Transverse colon (tissue), 4 donors: ENCODE data around the gene SSBP2. TPM values are rescaled to one million over a fixed set of nuclear protein-coding genes. Genes with fewer than 3 reads are reported as not detected.

Source experiments
- DNase-seq: peaks from one replicate; pipeline ENCODE4 v3.0.0-alpha.2; 2019
- H3K27ac ChIP-seq, 4 donors: fragments of 200-600 bp; sonication (generic); 2 replicates each; pipeline ENCODE4 v1.5.1; 2016 to 2018; ENCODE audit warnings: inconsistent platforms in 4 of 4
- H3K27me3 ChIP-seq: fragments of 200-600 bp; sonication (generic); 2 replicates; pipeline ENCODE4 v1.5.1; 2017; ENCODE audit warnings: inconsistent platforms
- H3K36me3 ChIP-seq, 4 donors: fragments of 200-600 bp; sonication (generic); 2 replicates each; pipeline ENCODE4 v1.5.1; 2017 to 2019; ENCODE audit warnings: inconsistent platforms in 4 of 4
- H3K4me1 ChIP-seq, 4 donors: fragments of 200-600 bp; sonication (generic); 2 replicates each; pipeline ENCODE4 v1.5.1; 2017 to 2020; ENCODE audit warnings: inconsistent platforms in 4 of 4
- H3K4me3 ChIP-seq, 4 donors: fragments of 200-600 bp; sonication (generic); 1 replicate in 1 of 4; 2 replicates in 3 of 4; pipeline versions ENCODE4 v1.5.1 to v1.6.1; 2017 to 2019; ENCODE audit warnings: inconsistent platforms in 4 of 4
- H3K9me3 ChIP-seq, 2 donors: fragments of 200-600 bp; sonication (generic); 2 replicates each; pipeline ENCODE4 v1.5.1; 2017 to 2019; ENCODE audit warnings: inconsistent platforms in 2 of 2
- EP300 ChIP-seq: sonication (generic); formaldehyde crosslinking; IDR thresholded peaks from one replicate; pipeline ENCODE4 v1.6.1; 2017; ENCODE audit warnings: antibody characterized with exemption, low read depth
- POLR2A ChIP-seq: fragments of 450-650 bp; IDR thresholded peaks from one replicate; pipeline ENCODE4 v1.6.1; 2016; ENCODE audit warnings: antibody characterized with exemption, mild to moderate bottlenecking, moderate library complexity
- POLR2AphosphoS5 ChIP-seq, 3 donors: sonication (generic); formaldehyde crosslinking; IDR thresholded peaks; one replicate each; pipeline ENCODE4 v1.6.1; 2016; ENCODE audit warnings: antibody characterized with exemption in 3 of 3
- WGBS, 2 donors: methylation state at CpG; one replicate each; pipeline ENCODE4 v1.1.5; 2018; ENCODE audit warnings: low coverage in 1 of 2; 5-methylcytosine and 5-hydroxymethylcytosine counted together
- in situ Hi-C, 4 donors: fragments of 200-750 bp; cut with MboI; loops; one replicate each; pipeline versions ENCODE4 v1.15.0 to v1.15.1; 2017; ENCODE audit warnings: low sequenced_read_pairs in 3 of 4, low pct_ligation_motif_present in 1 of 4, low pct_unique_long_range_greater_than_20kb in 1 of 4
- intact Hi-C: fragments of 100-400 bp; cut with DNase I; formaldehyde crosslinking; loops from one replicate; pipeline ENCODE4 v1.15.1; 2023; ENCODE audit warnings: low total_unique reads
- total RNA-seq, 4 donors: library from RNA; depleted of rRNA; stranded (reverse); fragments of >200 nt; gene quantifications; one replicate each; pipeline ENCODE4 v1.1.0, GENCODE V29; 2016
- TF ChIP-seq, protein P1 (sequence below), 5 experiments: fragments of 200-600 bp in 3 of 5; fragments of 450-650 bp in 2 of 5; sonication (generic) in 3 of 5; IDR thresholded peaks; 1 replicate in 2 of 5; 2 replicates in 3 of 5; pipeline ENCODE4 v1.5.1; 2016 to 2017; ENCODE audit warnings: antibody characterized with exemption in 5 of 5, inconsistent platforms in 3 of 5, mild to moderate bottlenecking in 2 of 5, moderate library complexity in 1 of 5

SSBP2 gene
- total RNA-seq, 4 donors from 2014 or later, result 22.8 to 50.4 (median 34.4) TPM

DNA sequence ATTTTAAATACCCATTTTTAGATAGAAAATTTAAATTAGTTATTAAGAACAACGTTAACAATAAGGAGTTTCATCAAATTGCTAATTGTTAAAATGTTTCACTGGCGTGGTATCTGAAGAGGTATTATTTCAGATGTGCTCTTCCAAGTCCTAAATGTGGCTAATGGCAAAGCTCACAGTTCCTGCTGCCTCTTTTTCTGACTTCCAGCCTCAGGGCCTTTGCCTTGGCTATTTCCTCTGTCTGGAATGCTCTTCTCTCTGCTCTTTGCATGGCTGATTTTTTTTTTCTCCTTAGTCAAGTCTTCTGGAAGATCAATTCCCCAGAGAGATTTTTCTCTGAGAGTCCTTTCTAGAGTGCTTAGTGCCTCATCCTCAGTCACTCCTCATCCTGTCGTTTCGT, 9.6 kb upstream of the SSBP2 start:
- H3K36me3 ChIP-seq, result no peaks in the 10 kb centered on the region
- no peak overlapping the region for H3K4me3 ChIP-seq
- 54 to 65% methylated on average over 4 of the region's 4 CpGs for WGBS, 2 donors
- H3K27ac ChIP-seq, result no peak overlapping the region
- H3K27me3 ChIP-seq, result no peaks in the 10 kb centered on the region
- in situ Hi-C loops (no loop called here), intact Hi-C loops (no loop called here)
- no peak for TF ChIP-seq POLR2A
- TF ChIP-seq, protein P1, sequence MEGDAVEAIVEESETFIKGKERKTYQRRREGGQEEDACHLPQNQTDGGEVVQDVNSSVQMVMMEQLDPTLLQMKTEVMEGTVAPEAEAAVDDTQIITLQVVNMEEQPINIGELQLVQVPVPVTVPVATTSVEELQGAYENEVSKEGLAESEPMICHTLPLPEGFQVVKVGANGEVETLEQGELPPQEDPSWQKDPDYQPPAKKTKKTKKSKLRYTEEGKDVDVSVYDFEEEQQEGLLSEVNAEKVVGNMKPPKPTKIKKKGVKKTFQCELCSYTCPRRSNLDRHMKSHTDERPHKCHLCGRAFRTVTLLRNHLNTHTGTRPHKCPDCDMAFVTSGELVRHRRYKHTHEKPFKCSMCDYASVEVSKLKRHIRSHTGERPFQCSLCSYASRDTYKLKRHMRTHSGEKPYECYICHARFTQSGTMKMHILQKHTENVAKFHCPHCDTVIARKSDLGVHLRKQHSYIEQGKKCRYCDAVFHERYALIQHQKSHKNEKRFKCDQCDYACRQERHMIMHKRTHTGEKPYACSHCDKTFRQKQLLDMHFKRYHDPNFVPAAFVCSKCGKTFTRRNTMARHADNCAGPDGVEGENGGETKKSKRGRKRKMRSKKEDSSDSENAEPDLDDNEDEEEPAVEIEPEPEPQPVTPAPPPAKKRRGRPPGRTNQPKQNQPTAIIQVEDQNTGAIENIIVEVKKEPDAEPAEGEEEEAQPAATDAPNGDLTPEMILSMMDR (IDR thresholded peaks at IDR 0.05), result no peak
- TF ChIP-seq EP300, result no peak
- TF ChIP-seq POLR2AphosphoS5 (IDR thresholded peaks at IDR 0.05), result no peak
- DNase-seq, result no peak
- peaks cover 0 to 6% (median 5%) of the 10 kb centered on the region in 4 donors for H3K4me1 ChIP-seq
- no peaks in the 10 kb centered on the region for H3K9me3 ChIP-seq

DNA sequence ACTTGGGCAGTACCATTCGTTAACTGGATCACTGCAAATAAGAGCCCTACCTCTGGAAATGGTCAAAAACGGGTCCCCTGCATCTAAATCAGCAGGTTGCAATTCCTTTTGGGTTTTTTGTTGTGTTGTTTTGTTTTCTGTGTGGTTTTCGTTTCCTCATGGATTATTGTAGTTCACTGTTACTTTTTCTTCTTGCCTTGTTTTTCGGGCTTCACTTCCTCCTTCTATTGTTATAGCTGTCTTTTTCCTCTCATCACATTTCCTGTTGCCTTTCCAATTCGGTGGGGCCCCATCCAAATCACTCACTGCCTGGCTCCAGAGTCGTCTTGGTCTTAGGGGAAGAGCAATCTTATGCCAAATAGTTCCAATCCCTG, 8.7 kb upstream of the SSBP2 start:
- peaks cover 0 to 13% (median 8%) of the 10 kb centered on the region in 4 donors for H3K4me1 ChIP-seq
- intact Hi-C loops, result no loop called here
- no peak overlapping the region for H3K27ac ChIP-seq
- WGBS, 2 donors, result 44 to 75% methylated on average over 4 to 6 of the region's 6 CpGs
- no peaks in the 10 kb centered on the region for H3K36me3 ChIP-seq
- TF ChIP-seq, protein P1 (IDR thresholded peaks at IDR 0.05), result no peak
- no peak for TF ChIP-seq EP300
- TF ChIP-seq POLR2A, result no peak
- no peak for TF ChIP-seq POLR2AphosphoS5 (IDR thresholded peaks at IDR 0.05)
- no peaks in the 10 kb centered on the region for H3K27me3 ChIP-seq
- H3K9me3 ChIP-seq, result no peaks in the 10 kb centered on the region
- H3K4me3 ChIP-seq, result no peak overlapping the region
- in situ Hi-C loops, result loop anchor here (5.0 to 10.0 kb wide), 3 partner anchors 78 to 93 kb away; no protein-coding TSS in a partner anchor
- no peak for DNase-seq

DNA sequence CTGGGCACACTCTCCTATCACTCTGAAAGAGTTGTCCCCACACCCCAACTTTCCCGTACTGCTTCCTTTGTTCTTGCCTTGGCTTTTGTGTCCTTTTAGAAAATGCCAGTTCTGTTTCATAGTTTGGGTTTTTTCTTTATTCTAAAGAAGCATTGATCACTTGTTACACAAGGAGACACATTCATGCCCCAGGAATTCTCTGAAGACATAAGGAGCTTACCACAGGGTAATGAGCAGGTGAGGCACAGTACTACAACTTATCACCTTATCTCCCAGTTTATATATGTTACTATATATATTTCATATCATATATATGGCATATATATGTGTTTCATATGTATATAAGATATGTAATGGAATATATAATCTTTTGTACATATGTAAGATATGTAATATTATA, 6.5 kb upstream of the SSBP2 start:
- no peaks in the 10 kb centered on the region for H3K9me3 ChIP-seq
- no peak overlapping the region for H3K27ac ChIP-seq
- no peak for DNase-seq
- no peaks in the 10 kb centered on the region for H3K27me3 ChIP-seq
- intact Hi-C loops (no loop called here), in situ Hi-C loops (loop anchor here (5.0 to 10.0 kb wide), 3 partner anchors 80 to 95 kb away; no protein-coding TSS in a partner anchor)
- peaks cover 0 to 14% (median 8%) of the 10 kb centered on the region in 4 donors for H3K4me1 ChIP-seq
- H3K4me3 ChIP-seq, result no peak overlapping the region
- TF ChIP-seq POLR2A, result no peak
- TF ChIP-seq POLR2AphosphoS5 (IDR thresholded peaks at IDR 0.05), result no peak
- TF ChIP-seq, protein P1 (IDR thresholded peaks at IDR 0.05), result no peak
- no peak for TF ChIP-seq EP300
- H3K36me3 ChIP-seq, result no peaks in the 10 kb centered on the region
- WGBS, 2 donors, result 75 to 100% methylated on average over 1 of the region's 1 CpG

DNA sequence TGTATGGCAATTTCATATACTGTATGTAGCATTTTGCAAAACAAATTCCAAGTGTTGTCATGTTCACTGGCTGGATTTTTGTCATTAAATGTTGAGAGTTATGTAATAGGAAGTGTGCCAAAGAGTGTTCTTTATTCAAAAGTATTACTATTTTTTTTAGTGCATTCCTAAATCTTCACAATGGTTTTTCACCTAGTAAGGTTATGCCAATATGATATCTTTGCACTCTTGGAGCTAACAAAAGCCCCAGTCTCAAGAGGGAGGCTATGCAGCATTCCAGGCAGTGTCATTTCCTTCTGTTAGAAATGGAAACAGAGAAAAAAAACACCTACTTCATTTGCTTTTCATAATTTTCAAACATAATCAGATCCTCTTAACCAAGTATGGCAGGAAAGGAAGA, 5.1 kb upstream of the SSBP2 start:
- peaks cover 4 to 22% (median 13%) of the 10 kb centered on the region in 4 donors for H3K4me1 ChIP-seq
- no peak for DNase-seq
- no peak overlapping the region for H3K4me3 ChIP-seq
- H3K27ac ChIP-seq, result peak overlapping the region; percentile 28 to 64 (median 32)
- intact Hi-C loops (no loop called here), in situ Hi-C loops (loop anchor here (5.0 to 10.0 kb wide), 3 partner anchors 81 to 96 kb away; no protein-coding TSS in a partner anchor)
- no peaks in the 10 kb centered on the region for H3K27me3 ChIP-seq
- TF ChIP-seq, protein P1 (IDR thresholded peaks at IDR 0.05), result no peak
- TF ChIP-seq POLR2A (no peak), EP300 (no peak), POLR2AphosphoS5 (IDR thresholded peaks at IDR 0.05) (no peak)
- H3K36me3 ChIP-seq, result no peaks in the 10 kb centered on the region
- no peaks in the 10 kb centered on the region for H3K9me3 ChIP-seq
